H54 (cell line): ENCODE measurements around the gene NRM.
"Not testable (repeated sequence)": the region's sequence is repeated elsewhere in the genome, so short reads cannot be mapped to it uniquely, and the experiment has no call there.

Source experiments
- DNase-seq: peaks from one replicate; pipeline ENCODE4 v3.0.0; 2011; ENCODE audit warnings: low spot score, mixed read lengths; ENCODE audit not compliant: insufficient read length
- FAIRE-seq: peaks from 3 replicates; lab custom pipeline; 2011; peaks lifted over from hg19 to GRCh38; lab: Jason Lieb, UNC
- POLR2A ChIP-seq: IDR thresholded peaks from 2 replicates; pipeline ENCODE4 v1.6.1; 2011; ENCODE audit warnings: low read depth, mild to moderate bottlenecking, low read length

The NRM gene

DNA sequence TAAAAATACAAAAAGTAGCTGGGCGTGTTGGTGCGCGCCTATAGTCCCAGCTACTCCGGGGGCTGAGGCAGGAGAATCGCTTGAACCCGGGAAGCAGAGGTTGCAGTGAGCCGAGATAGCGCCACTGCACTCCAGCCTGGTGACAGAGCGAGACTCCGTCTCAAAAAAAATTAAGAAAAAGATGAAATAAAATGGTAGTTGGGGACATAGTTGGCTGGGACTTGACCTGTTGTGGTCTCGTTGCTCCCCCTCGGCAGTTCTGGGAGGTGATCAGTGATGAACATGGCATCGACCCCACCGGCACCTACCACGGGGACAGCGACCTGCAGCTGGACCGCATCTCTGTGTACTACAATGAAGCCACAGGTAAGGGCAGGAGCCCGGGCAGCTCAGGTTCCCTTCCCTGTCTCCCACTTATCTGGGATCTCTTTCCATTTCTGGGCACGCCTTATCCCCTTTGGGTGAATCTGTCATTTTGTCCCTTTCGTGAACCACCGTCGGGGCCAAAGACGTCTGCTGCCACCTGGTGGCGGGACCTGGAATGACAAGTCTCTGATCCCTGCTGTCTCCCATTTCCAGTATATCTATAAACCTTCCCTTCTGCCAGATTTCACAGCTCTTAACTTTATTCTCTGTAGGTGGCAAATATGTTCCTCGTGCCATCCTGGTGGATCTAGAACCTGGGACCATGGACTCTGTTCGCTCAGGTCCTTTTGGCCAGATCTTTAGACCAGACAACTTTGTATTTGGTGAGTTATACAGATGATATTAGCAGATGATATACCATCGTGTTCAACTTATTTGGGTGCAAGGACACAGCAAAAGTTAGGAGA lies 31.7 kb upstream of the NRM start:
- no peak for FAIRE-seq
- no peak for TF ChIP-seq POLR2A
- no peak for DNase-seq

DNA sequence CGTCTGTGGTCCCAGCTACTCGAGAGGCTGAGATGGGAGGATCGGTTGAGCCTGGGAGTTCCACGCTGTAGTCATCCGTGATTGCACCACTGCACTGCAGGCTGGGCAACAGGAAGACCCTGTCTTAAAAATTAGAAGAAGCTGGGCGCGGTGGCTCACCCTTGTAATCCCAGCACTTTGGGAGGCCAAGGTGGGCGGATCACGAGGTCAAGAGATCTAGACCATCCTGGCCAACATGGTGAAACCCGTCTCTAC lies 31.2 kb upstream of the NRM start:
- FAIRE-seq, DNase-seq: not testable (repeated sequence)

DNA sequence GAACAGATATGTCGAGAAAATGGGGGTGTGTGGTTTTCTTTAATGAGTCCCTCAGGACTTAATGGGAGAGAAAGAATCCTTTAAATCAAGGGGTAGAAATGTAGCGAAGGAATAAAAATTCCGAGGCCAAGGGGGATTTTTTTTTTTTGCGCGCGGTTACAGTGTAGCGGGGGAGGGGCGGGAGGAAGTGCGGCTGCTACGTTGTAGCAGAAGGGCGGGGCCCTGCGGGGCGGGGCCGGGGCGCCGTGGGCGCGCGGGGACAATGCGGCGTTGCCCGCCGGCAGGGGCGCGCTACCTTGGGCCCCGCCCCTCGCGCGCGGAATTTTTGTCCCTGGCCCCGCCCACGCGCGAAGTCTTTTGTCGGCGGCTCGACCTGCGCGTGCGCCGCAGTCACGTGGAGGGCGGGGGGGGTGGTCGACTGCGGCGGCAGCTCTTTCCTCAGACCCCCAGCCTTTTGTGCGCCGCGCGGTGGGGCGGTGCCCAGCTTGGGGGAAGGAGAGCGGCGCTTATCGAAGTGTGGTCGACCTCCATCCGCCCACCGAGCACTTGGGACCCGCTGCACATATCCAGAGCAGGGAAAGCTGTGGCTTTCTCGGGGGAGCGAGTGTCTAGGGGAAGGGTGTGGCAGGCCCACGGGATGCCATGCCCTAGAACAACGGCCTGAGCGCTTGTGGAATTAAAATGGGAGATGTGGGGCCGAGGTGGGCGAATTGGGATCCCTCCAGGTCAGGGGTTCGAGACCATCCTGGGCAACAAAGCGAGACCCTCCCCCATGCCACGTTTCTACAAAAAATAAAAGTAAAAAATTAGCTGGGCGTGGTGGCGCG lies 30.6 kb upstream of the NRM start:
- FAIRE-seq: no peak
- TF ChIP-seq POLR2A: peak; percentile 41; the same call in 1 of the 2 replicates
- DNase-seq: no peak

DNA sequence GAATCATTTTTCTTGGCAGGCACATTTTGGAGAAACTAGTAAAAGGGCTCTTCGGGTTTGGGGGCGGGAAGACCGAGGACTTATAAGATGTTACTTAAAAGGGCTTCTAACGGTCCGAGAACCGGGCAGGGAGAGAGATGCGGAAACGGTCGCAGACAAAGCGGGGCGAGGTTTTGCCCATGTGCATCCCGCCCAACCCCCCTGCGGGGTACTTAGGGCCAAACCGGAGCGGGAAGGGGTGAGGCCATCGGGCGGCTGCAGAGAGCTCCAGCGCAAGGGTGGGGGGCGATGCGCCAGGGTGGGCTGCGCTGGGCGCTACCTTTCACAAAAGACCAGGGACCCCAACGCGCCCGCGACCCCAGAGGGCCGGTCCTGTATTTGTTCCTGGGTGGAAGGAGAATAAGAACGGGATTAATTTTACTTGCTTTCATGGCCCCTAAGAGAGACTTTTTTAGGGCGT lies 30.0 kb upstream of the NRM start:
- DNase-seq: no peak
- no peak for FAIRE-seq
- peak; percentile 39; the same call in 1 of the 2 replicates for TF ChIP-seq POLR2A

DNA sequence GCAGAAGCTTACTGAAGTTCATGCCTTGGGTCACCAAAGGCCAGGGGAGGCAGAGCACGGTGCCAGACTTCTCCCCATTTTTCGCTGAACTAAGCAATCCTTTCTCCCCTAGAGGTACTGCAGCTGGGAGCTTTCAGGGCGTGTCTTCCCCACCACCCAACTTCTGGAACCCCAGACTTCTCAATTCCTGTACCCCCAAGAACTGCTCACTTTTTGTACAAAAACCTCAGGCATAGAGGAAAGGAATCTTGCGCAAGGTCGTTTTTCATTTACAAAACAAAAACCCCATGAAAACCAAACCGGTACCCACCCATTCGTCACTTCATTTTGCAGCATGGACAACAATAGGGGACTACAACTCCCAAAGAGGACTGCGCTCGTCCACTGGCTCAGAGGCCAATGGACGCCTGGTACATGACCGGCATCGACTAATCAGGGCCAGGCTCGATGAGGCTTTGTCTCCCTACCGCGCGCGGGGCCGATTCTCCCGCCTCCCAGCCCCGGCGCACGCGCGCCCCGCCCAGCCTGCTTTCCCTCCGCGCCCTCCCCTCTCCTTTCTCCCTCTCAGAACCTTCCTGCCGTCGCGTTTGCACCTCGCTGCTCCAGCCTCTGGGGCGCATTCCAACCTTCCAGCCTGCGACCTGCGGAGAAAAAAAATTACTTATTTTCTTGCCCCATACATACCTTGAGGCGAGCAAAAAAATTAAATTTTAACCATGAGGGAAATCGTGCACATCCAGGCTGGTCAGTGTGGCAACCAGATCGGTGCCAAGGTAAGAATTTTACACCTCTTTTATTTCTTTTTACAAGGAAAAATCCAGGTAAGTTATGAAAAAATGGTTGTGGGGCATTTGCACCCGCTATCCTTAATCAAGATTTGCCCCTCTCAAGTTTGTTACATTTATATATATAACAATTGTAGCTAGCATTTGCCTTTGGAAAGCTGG lies 29.3 kb upstream of the NRM start, which contains the start of gene TUBB:
TSS of gene TUBB (plus strand) at position 562 of the 947 bp plus-strand sequence. CDS start at position 717, 155 bp downstream.
- DNase-seq (peak; percentile 89), FAIRE-seq (no peak)
- peak; percentile 83 for TF ChIP-seq POLR2A

DNA sequence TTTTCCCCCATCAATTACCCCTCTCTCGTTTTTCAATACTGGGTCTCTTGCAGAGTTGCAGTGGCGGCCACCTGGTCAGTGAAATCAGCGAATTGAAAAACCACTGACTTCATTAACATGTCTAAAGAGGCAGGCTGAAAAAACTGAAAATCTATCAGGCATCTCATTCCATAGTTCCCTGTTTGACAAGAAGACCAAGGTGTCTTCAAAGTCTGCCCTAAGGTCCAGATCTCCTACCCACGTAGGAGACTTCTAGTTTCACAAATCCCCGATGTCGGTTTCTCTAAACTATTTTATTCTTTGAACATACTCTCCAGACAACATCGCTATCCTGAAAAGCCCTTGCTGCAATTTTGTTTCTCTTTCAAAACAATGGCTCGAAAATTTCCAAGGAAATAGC lies 28.6 kb upstream of the NRM start:
- FAIRE-seq: no peak
- TF ChIP-seq POLR2A: no peak
- DNase-seq: no peak

DNA sequence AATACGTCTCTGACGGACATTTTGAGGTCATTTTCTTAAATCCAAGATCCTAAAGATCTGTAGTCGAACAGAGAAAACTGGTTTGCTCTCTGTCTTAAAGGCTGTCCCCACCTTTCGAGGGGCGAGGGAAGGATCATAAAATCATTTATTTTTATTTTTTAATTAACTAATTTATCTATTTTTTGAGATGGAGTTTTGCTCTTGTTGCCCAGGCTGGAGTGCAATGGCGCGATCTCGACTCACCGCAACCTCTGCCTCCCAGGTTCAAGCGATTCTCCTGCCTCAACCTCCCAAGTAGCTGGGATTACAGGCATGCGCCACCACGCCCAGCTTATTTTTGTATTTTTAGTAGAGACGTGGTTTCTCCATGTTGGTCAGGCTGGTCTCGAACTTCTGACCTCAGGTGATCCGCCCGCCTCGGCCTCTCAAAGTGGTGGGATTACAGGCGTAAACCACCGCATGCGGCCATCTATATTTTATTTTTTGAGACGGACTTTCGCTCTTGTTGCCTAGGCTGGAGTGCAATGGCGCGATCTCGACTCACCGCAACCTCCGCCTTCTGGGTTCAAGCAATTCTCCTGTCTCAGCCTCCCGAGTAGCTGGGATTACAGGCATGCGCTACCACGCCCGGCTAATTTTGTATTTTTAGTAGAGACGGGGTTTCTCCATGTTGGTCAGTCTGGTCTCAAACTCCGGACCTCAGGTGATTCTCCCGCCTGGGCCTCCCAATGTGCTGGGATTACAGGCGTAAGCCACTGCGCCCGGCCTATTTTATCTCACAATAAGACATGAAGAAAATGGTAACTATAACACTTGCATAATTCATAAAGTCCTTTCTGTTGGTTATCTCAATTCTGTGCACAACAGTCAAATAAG lies 27.3 kb upstream of the NRM start:
- not testable (repeated sequence) for DNase-seq, FAIRE-seq

DNA sequence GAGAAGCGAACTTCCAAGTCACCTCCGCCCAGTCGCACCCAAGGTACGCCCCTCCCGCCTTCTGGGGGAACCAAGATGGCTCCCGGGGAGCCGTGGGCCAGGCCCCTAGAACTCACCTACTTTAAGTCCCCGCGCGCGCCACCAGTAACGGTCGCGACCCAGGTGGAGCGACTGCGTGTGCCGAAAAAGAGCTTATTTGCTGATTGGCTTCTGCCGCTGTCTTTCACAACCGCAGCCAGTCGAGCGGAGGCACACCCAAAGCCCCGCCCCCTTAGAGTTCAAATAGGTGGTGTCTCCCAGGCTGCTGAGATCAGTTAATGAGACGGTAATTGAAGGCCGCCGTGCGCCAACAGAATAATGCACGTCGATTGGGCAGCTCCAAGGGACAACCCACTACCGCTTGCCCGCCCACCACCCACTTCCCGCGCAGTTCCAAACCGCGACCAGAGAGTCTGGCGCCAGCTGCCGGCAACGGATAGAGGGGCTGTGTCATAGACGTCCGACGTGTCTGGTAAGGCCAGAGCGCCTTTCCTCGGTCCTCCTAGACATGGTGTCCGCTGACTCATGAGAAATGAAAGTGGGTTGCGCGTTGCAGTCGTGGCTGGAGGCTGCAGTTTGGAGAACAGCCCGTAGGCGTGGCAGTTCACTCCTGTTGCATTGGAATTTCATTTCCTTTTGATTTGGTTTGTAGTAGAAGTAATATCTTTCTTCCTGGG lies 26.5 kb upstream of the NRM start, which contains the start of gene MDC1:
TSS of gene MDC1 (minus strand) at position 153 of the 716 bp plus-strand sequence. CDS start 2,106 bp downstream, outside the sequence.
- FAIRE-seq: peak; percentile 80
- peak; percentile 32; the same call in 1 of the 2 replicates for TF ChIP-seq POLR2A

DNA sequence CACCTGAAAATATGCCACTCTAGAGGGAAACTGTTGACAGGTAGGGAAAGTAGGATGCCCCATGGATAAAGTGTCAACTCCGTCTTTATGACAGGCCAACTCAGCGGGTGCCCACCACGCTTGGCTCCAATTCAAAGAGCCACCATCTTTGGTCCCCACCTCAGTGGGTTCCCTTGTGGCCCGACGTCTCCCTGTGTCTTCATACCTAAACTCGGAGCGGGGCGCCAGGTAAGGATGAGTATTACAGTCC lies 26.0 kb upstream of the NRM start:
- no peak for FAIRE-seq
- no peak for TF ChIP-seq POLR2A
- no peak for DNase-seq

More for the DNA sequence above, 26.5 kb upstream of the NRM start, which contains the start of gene MDC1:
- peak; percentile 96 for DNase-seq

DNA sequence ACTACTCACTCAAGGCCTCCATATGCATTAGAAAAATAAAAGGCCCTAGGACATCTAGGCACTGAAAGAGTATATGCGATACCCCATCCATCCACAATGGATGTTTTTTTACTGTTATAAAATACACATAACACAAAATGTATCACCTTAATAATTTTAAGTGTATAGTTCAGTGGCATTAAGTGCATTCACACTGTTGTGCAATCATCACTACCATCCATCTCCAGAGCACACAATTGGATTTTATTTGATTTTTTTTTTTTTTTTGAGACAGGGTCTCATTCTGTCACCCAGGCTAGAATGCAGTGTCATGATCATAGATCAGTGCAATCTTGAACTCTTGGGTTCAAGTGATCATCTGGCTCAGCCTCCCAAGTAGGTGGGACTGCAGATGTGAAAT lies 23.5 kb upstream of the NRM start:
- no peak for DNase-seq
- FAIRE-seq: no peak

DNA sequence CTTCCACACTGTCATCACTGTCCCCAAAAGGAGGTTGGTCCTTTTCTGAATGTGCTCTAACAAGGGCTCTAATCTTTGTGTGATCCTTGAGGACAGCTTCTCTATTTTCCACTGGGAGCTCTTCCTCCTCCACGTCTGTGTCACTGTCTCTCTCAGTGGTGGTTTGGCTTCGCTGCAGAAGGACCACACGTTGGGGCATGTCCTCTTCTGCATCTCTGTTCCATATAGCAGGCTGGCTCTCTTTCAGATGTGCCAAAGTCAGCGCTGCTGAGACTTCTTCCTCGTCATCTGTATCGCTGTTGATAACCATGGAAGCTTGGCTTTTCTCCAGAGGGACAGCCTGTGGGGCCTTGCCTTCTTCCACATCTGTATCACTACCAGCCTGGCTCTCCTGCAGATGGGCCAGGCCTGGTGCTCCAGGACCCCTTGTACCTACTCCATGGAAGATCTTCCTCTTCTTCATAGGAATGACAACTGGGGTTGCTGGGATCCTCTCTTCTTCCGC lies 21.7 kb upstream of the NRM start:
- no peak for DNase-seq
- FAIRE-seq: no peak
- TF ChIP-seq POLR2A: no peak

More for the DNA sequence above, 23.5 kb upstream of the NRM start:
- TF ChIP-seq POLR2A: no peak

DNA sequence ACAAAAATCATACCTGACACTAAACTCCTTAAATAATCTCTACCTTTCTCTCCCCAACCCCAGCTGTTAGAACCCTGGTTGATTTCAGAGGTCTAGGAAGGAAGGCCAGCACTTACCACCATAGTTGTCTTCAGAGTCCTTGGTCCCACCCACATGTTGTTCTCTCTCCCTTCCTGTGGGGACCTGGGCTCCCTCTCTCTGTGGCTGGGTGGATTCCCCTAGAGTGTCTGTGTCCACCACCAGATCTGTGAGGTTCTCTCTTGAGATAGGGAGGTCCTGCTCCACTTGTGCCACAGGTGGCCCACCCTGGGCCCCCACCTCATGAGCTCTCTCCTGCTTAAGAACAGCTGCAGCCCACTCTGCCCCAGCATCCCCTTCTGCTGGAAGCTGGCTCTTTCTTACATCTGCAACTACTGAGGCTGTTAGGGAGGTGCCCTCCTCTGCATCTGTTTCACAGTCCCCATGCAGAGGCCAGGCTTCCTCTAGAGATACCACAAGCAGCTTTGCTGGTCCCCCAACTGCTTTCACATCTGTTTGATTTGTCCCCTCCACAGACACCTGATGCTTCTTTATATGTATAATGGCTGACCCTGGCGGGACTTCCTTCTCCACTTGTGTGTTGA lies 21.1 kb upstream of the NRM start:
- no peak for FAIRE-seq
- TF ChIP-seq POLR2A: no peak
- no peak for DNase-seq
